SKM-1 (cell line): Measurements from ENCODE around the gene DYNC1I1.

Source experiments
- DNase-seq: peaks from one replicate; lab custom pipeline; 2025; ENCODE audit not compliant: unreplicated experiment; lab: John Stamatoyannopoulos, UW

Gene DYNC1I1

DNA sequence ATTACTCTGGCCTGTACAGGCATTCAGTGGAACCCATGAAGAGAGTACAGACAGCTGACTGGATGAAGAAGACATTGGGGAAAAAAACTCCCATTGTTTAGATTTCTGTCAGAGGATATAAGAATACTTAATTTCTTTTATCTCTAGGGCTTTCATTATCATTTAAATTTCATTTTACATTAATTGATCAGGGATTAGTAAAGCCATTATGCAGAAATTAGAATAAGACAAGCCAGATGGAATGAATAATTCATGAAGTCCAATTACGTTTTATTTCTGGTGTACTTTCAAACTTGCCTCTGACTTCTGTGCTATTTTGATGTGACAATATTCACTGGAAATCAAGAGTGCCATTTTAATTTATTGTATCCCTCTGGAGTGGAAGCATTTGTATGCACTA, 302.5 kb downstream of the DYNC1I1 start:
- no peak for DNase-seq

DNA sequence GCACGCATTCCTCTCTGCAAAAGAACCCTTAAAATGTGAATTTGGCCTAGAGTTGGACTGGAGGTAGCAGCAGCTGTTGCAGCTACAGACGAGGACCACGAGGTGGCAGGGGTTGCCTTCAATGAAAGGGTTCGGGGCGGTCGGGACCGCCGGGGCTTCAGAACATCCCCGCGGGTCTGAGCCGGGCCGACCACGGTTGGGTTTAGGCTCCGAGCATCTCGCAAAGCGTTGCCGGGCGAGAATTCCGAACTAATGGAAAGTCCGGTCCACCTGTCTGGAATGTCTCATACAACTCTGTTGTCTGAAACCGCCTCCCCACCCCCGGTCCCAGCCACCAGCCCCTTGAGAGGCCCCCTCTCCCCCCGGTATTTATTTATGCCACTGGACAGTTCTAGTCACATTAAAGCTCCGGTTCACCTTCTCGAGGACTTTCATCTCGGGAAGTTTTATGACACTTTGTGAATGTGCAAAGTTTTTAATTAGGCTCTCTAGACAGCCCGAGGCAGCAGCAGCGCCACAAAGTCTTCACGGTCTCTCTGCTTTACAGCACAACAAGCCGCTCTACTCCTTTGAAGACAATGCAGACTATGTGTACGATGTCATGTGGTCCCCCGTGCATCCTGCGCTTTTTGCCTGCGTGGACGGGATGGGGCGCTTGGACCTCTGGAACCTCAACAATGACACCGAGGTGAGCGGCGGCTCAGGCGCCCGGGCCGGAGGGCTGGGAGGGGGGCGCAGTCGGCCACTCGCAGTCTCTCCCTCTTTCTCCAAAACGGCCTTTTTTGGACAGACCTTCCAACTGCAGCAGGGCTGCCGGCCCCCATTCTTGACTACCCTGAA, 303.4 kb downstream of the DYNC1I1 start:
- no peak for DNase-seq

DNA sequence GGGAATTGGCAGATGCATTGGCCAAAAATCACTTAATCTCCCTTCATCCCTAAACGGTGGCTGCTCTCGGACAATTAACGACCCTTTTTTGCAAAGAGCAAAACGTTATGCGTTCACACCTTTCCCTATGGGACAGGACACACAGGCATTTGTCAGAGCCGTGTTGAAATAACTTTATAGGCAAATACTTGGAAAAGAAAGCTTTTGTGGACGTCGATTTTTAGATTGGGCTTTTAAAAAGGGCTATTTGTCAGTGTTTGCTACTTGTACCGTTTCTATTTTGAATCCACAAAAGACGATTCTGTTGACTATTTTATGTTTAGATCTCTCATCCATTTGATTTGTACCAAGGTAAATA, 304.0 kb downstream of the DYNC1I1 start:
- no peak for DNase-seq

DNA sequence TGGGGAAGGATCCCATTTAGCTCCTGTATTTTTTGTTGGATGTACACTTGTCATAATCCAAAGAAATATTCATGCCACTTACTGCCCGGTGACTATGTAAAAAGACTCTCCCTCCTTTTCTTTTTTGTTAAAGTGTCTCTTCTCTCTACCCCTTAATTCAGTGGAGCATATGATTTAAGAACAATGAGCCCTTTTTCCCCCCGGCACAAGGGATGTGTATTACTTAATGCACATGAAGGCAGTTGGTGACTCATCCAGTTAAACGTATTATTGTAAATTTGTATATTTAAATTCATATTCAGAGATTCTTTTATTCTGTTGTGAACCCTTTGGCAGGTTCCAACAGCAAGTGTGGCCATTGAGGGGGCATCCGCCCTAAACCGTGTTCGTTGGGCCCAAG, 307.7 kb downstream of the DYNC1I1 start:
- no peak for DNase-seq

DNA sequence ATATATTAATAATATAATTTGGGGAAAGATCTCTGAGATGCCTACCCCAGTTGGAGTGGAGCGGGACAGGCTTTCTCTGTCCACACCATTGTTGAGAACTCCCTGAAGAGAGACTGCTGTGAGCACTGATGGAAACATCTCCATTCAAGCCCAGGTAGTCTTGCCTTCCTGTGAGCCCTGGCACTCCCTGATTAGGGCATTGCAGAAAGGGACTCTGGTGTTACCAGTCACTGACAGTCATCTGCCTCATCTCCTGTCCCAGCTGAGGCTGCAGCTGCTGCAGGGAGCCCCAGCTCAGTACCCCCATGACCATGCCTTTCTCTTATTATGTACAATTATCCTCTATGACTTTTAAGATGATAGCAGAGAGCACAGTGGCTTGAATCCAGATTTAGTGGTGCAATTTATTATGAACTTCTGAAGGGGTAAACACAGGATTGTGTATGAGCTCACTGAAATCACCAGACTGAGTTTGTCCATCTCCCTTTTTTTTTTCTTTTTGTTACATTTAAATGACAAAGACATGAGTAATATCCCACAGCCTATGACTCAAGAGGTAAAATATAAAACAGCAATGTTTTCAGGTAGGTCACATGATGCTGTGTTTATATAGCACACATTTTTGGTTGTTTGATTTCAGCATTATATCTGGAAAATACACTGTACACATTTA, 312.7 kb downstream of the DYNC1I1 start:
- DNase-seq = no peak

DNA sequence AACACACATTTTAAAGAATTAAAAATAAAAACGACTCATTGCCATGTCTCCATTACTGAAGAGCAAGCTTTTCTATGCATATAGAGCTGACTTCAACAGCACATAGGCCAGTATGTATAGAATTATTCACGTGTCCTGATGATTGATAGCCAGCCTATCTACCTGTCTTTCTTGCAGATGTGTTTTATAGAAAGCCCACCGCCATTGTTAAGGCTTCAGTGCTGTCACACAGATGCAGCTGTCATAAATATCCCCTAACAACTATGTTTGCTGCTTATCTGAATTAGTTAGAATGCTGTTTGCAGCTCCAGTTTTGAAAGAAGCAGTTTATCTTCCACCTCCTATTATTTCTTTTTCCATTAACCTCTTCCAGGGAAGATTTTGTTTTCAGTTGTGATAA, 313.6 kb downstream of the DYNC1I1 start:
- no peak for DNase-seq

DNA sequence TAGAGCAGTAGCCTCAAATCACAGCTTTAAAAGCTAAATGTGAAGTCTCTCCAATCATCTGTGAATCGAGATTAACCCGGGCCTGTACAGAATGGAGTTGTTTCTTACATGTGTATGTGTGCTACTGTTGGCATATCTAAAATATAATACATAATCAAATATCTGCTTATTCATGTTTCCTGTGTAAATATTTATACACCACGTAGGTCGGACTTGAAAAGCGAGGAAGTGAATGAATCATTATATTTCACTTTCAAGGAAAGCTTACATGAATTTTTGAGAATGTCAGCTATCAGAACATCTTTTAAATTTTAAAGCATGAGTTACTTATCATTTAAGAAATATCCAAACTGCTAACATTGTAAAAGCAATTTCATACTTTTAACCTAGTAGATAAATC, 316.2 kb downstream of the DYNC1I1 start:
- no peak for DNase-seq

DNA sequence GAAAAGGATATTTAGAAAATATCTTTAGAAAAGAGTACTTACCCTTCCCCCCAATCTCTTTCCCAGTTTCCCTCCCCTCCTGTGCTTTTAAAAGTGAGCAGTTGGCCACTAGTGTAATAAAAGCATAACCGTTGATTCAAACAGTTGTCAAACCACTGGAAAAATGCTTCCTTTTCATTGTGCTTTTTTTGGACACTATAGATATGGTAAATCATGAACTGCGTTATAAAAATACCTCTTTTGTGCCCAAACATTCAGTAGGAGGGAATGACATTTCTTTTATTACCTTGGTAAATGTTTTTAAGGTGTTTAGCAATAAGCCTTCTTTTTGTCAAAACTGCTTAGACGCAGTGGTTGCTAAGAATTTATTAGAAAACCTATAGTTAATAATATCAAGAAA, 317.2 kb downstream of the DYNC1I1 start:
- no peak for DNase-seq

DNA sequence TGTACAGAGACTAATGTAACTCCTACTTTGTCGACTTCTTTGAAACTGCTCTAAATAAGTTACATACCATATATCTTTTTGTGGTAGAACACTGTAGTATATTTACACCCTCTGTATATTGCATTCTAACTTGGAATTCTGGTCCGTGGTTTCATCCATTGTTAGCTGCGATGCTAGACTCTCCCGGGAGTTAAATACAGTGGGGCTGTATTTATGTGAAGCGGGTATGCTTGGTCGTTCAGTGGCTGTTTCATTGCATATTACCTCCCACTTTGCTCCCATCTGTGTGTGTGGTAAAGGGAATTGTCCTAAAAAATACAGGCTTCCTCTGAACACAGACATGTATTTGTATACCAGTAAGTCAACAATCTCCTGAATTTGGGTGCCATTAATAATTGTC, 318.4 kb downstream of the DYNC1I1 start:
- no peak for DNase-seq

DNA sequence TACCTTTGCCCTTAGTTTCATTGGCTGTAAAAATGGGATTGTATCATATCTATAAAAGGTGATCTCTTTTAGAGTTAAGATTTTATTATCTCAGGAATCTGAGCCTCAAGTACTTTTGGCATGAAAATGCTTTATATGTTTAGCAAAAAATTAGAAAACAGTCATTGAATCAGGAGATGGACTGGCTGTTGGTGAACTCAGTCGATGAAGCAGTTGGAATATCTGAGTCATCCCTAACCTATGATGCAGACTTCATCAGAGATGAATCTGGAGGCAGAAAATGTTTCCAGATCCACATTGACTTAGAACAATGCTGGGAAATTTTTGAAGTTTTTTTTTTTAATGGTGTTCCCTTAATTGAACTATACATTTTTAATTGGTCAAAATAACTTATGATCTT, 321.1 kb downstream of the DYNC1I1 start:
- no peak for DNase-seq

DNA sequence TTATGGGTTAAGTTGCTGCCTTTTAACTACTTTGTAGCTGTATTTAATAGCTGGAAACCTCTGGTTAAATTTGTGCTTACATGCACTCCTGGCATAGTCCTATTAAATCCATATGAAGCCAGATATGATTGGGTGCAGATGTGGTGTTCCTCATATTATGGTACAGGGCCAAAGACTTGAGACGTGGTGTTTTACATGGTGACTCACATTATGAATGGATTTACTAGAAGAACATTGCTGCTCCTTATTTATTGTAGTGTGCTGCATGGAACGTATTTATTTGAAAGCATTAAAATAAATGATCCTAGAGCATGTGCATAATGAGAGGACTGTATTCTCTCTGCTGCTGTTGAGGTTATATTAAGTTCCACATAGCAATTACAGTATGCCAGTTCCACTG, 325.5 kb downstream of the DYNC1I1 start:
- no peak for DNase-seq

DNA sequence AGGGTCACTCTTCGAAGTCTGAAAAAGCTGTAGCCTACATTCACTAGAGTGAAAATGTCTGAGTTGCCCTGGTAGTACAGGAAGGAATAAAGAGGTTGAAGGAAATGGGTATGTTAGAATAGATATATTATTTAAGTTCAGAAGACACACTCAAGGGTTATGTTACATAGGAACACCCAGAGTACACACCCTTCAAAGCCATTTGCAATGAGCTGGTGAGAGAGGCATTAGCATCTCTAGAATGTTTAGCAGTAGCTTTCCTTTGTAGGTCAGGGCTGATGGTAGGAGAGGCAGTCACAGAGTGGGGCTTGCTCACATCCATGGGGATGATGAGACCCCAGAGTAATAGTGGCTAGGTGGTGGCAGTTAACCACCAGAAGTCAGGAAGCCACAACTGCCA, 328.4 kb downstream of the DYNC1I1 start:
- DNase-seq = no peak

DNA sequence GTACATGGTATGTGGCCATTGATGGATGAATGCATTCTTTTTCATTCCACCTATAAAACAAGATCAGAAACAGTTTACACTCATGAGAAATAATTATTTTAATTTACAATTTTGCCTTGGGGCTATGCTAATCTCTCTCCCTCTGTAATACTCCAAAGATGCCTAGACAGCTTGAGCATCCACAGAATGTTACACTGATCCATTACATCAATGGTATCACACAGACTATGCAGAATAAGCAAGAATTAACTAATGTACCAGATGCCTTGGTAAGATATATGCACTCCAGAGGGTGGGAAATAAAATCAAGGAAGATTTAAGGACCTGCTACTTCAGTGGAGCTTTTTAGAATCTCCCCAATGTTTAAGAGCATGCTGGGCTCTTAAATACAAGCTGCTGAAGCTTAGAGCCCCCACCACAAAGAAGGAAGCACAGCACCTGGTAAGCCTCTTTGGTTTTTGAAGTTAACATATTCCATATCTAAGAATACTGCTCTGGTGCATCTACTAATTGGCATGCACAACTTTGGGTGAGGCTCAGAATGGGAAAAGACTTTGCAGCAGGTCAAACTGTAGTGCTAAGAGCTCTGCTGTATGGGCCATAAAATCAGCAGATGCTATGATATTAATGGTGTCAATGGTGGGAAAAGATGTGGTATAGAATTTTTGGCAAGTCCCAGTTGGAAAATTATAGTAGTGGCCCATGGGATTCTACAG, 329.9 kb downstream of the DYNC1I1 start:
- no peak for DNase-seq

DNA sequence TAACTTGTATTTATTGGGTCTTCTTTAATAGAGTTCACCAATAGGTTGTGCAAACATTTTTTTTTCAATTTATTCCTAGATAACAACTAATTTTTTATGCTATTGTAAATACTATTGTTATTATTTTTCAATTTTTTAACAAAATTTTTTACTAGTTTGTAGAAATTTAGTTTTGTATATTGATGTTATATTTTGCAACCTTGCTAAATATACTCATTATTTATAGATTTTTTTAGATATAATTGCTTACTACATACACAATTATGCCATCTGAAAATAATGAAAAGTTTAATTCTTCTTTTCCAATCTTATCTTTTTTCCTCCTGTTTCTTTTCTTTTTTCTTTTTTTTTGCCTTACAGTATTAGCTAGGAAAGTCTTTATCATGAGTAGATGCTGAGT, 332.6 kb downstream of the DYNC1I1 start:
- no peak for DNase-seq

DNA sequence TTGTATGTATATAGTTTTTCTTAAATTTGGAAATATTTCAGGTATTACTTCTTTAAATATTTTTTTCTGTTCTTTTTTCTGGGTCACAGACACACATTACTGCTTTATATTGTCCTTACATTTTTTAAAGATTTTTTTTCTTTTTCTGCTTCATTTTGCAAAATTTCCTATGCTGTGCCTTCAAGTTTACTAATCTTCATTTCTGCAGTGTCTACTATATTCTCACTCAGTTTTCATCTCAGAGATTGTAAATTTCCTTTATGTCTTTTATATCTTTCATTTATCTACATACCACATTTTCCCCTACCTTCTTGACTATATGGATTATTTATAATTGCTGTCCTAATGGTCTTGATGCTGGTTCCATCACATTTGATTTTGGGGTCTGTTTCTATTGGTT, 339.1 kb downstream of the DYNC1I1 start:
- DNase-seq = no peak

DNA sequence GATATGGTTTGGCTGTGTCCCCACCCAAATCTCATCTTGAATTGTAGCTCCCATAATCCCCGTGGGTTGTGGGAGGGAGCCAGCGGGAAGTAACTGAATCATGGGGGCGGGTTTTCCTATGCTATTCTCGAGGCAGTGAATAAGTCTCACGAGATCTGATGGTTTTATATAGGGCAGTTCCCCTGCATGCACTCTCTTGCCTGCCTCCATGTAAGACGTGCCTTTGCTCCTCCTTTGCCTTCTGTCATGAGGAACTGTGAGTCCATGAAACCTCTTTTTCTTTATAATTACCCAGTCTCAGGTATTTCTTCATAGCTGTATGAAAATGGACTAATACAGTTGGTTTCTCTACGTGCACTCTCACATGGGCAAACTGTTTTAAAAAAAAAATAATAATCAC, 341.8 kb downstream of the DYNC1I1 start:
- no peak for DNase-seq

DNA sequence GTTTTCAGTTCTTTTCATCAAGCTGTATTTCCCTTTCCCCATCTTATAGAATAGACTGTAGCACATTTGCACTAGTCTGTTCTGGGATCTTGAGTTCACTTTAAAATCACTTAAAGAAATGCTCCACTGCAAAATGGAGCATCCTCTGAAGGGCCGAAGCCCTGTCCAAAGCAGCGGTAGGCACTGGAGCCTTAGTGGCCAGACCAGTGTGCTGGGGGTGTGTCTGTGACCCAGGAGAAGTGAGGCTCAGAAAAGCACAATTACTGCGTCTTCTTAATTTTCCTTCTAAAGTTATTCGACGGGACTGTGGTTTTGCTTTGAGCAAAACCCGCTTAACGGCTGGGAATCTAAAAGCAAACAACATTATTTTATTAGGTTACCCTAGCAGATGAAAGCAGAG, 343.8 kb downstream of the DYNC1I1 start:
- no peak for DNase-seq

DNA sequence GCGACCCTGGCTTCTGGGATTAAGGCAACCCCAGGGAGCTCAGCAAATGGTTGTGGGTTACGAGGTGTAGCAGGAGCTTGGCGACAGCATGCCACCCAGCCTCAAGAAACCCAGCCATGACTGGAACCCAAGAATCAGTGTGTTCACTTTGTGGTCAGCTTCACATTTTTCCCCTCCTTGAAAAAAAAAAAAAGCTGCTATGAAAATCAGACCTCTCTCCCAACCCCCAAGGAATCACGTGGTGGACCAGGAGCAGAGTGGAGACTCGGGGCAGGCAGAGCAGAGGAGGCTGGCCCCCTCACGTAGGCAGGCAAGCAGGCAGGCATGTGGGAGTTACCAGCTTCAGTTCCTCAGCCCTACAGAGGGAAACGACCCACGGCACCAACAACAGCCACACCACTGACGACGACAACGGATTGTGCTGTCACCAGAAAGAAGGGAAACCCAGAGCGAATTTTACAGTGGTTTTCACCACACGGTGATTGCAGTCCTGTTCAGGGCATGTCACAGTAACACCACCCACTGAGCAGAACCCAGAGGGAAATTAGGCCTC, 346.2 kb downstream of the DYNC1I1 start:
- DNase-seq = no peak

DNA sequence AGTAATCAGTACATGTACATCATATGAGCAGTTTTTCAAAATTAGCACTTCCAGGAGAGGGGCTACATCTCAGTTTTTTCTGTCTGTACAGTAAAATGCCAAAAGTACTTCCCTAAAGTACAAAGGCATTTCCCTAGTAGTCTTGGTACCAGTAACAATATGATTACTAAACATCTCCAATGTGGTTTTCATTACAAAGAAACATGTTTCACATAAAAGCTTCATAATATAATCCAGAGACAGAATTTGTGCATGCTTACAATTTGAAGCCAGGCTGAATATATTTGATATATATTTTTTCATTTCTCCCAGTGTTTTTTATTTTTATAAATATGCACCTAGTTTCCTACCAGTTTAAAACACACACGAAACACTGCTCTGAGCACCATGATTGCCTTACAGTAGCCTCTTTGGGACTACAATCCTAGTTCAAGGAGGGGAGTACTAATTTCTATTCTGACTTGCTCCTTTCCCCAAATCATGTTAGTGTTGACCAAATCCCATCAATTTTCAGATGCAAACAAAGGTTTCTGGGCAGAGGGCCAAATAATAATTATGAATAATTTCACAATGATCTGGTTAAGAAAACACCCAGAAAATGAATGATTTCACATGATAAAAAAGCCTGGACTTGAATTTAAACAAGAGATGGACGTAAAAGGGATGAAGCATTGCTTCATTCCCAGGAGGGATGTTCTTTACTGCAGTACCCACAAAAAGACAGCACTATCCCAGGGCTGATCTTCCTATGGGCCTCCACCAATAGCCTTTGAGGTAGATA, 348.3 kb downstream of the DYNC1I1 start:
- no peak for DNase-seq

DNA sequence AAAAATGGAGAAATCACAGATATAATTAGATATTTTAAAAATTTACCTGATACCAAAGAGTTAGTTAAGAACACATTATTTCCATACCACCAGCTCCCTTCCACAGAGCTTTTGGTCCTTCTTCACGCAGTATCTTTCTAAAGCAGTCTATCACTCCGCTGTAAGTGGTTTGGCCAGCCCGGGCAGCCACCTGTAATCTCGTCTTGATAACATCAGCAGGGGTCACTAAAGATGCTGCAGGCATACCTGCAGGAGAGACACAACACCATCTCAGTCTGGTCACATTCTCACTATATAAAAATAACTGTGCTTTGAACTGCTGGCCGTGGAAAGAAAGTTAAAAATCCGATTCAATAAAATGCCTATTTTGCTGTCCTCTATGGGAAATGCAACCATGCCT, 349.4 kb downstream of the DYNC1I1 start:
- no peak for DNase-seq

DNA sequence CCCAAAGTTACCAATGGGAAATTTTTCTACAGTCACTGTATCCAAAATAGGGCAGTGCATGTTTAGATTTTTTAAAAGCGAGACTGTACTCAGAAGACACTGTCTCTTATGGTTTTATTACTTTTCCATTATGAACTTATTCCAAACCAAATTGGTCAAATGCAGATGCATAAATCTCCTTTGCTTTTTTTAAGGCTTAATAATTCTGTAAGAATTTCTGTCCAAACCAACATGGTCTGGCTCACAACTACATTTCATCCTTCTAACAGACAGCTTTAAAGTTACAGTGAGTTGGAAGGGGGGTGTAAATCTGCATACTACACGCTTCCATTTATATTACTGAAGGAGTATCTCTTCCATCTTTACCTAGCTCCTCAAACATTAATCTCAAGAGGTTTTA, 350.4 kb downstream of the DYNC1I1 start:
- no peak for DNase-seq
